H1 (cell line): ENCODE results near the gene QPCT. TPM values are rescaled to one million over a fixed set of nuclear protein-coding genes. Genes with fewer than 3 reads are reported as not detected.

Source experiments
- CTCF ChIA-PET: fragments of 300-600 bp; sonication (Branson Sonifier 250); formaldehyde crosslinking; loops from one replicate; lab custom pipeline; 2021; ENCODE audit not compliant: partially characterized antibody; lab: Charles Lee
- POLR2A ChIA-PET: fragments of 300-600 bp; sonication (Branson Sonifier 250); formaldehyde crosslinking; loops from one replicate; lab custom pipeline; 2021; ENCODE audit warnings: inconsistent platforms; ENCODE audit not compliant: partially characterized antibody; lab: Charles Lee
- DNase-seq, 2 experiments: peaks; one replicate each; pipeline versions ENCODE4 v3.0.0 to v3.0.0-alpha.2; 2010 to 2022; ENCODE audit warnings: low spot score in 2 of 2, low read depth in 1 of 2, mixed read lengths in 1 of 2
- FAIRE-seq: peaks from 2 replicates; lab custom pipeline; 2011; peaks lifted over from hg19 to GRCh38; lab: Jason Lieb, UNC
- H2AFZ ChIP-seq: 2 replicates; pipeline ENCODE4 v1.8.1; 2012; ENCODE audit warnings: low read length, inconsistent platforms
- H2AK5ac ChIP-seq: 2 replicates; pipeline ENCODE4 v1.6.1; 2013; ENCODE audit warnings: low read depth, low read length
- H2BK120ac ChIP-seq: replicated peaks from 2 replicates; pipeline ENCODE3; 2013; ENCODE audit warnings: low read depth, low read length, inconsistent platforms
- H2BK12ac ChIP-seq: 2 replicates; pipeline ENCODE4 v1.6.1; 2013; ENCODE audit warnings: low read depth, low read length
- H2BK15ac ChIP-seq: 2 replicates; pipeline ENCODE4 v1.6.1; 2013; ENCODE audit warnings: low read length
- H2BK20ac ChIP-seq: 2 replicates; pipeline ENCODE4 v1.6.1; 2013; ENCODE audit warnings: low read length
- H2BK5ac ChIP-seq: 2 replicates; pipeline ENCODE4 v1.6.1; 2013; ENCODE audit warnings: low read depth, low read length
- H3K14ac ChIP-seq: 2 replicates; pipeline ENCODE4 v1.6.1; 2013; ENCODE audit warnings: inconsistent platforms; ENCODE audit not compliant: insufficient read length
- H3K18ac ChIP-seq: 2 replicates; pipeline ENCODE4 v1.6.1; 2013; ENCODE audit warnings: low read length; ENCODE audit errors: extremely low read depth
- H3K23ac ChIP-seq: 2 replicates; pipeline ENCODE4 v1.6.1; 2013; ENCODE audit warnings: inconsistent platforms; ENCODE audit not compliant: insufficient read length
- H3K23me2 ChIP-seq: 2 replicates; pipeline ENCODE4 v1.6.1; 2013; ENCODE audit warnings: low read depth, low read length
- H3K27ac ChIP-seq: 2 replicates; pipeline ENCODE4 v1.6.1; 2011; ENCODE audit warnings: low read depth, low read length, inconsistent platforms
- H3K27me3 ChIP-seq, 4 experiments: replicated peaks in 1 of 4; 1 replicate in 1 of 4; 2 replicates in 3 of 4; pipeline versions ENCODE4 v1.6.1 to v1.8.1; 2011 to 2013; ENCODE audit warnings: low read length in 3 of 4, mild to moderate bottlenecking in 3 of 4, inconsistent platforms in 2 of 4, mixed read lengths in 2 of 4, moderate library complexity in 1 of 4; ENCODE audit not compliant: control insufficient read depth in 3 of 4, insufficient read depth in 3 of 4; ENCODE audit errors: extremely low read depth in 1 of 4
- H3K36me3 ChIP-seq, 4 experiments: 2 replicates each; pipeline versions ENCODE4 v1.6.1 to v1.8.1; 2011 to 2013; ENCODE audit warnings: mild to moderate bottlenecking in 4 of 4, low read length in 3 of 4, moderate library complexity in 2 of 4, control low read depth in 1 of 4, inconsistent platforms in 1 of 4; ENCODE audit not compliant: insufficient read depth in 4 of 4, control insufficient read depth in 2 of 4
- H3K4ac ChIP-seq: replicated peaks from 2 replicates; pipeline ENCODE3; 2013; ENCODE audit warnings: low read length, low read depth, mixed read lengths, inconsistent platforms; ENCODE audit not compliant: insufficient read length
- H3K4me1 ChIP-seq, 4 experiments: replicated peaks in 1 of 4; 1 replicate in 1 of 4; 2 replicates in 3 of 4; pipeline versions ENCODE4 v1.6.1 to v1.8.1; 2011 to 2013; ENCODE audit warnings: low read length in 3 of 4, inconsistent platforms in 2 of 4, mixed read lengths in 1 of 4; ENCODE audit not compliant: insufficient read depth in 4 of 4, control insufficient read depth in 3 of 4
- H3K4me2 ChIP-seq, 2 experiments: 2 replicates each; pipeline versions ENCODE4 v1.6.1 to v1.8.1; 2011 to 2013; ENCODE audit warnings: low read depth in 2 of 2, low read length in 2 of 2, control low read depth in 1 of 2, inconsistent platforms in 1 of 2, mild to moderate bottlenecking in 1 of 2; ENCODE audit not compliant: insufficient read depth in 1 of 2
- H3K4me3 ChIP-seq, 4 experiments: fragments of 200-600, 300-600 bp in 1 of 4; sonication (generic), shearing (Covaris generic), sonication (Bioruptor Twin) in 1 of 4; 2 replicates each; pipeline versions ENCODE4 v1.5.1 to v1.8.1; 2011 to 2016; ENCODE audit warnings: low read length in 4 of 4, low read depth in 3 of 4, control low read depth in 2 of 4, inconsistent platforms in 2 of 4, mild to moderate bottlenecking in 2 of 4, mixed read lengths in 1 of 4, moderate library complexity in 1 of 4; ENCODE audit not compliant: insufficient read depth in 2 of 4; ENCODE audit errors: extremely low read depth in 1 of 4
- H3K56ac ChIP-seq: replicated peaks from 2 replicates; pipeline ENCODE3; 2013; ENCODE audit warnings: low read depth, mild to moderate bottlenecking, mixed read lengths, low read length, inconsistent platforms; ENCODE audit not compliant: insufficient read length
- H3K79me1 ChIP-seq: 2 replicates; pipeline ENCODE4 v1.6.1; 2013; ENCODE audit warnings: low read depth, low read length, control low read depth
- H3K79me2 ChIP-seq, 2 experiments: 2 replicates each; pipeline versions ENCODE4 v1.6.1 to v1.8.1; 2012 to 2013; ENCODE audit warnings: low read length in 2 of 2, mild to moderate bottlenecking in 2 of 2, inconsistent platforms in 1 of 2; ENCODE audit not compliant: insufficient read depth in 2 of 2, control insufficient read depth in 1 of 2
- H3K9ac ChIP-seq, 4 experiments: replicated peaks in 1 of 4; 1 replicate in 1 of 4; 2 replicates in 3 of 4; pipeline versions ENCODE4 v1.6.1 to v1.8.1; 2011 to 2013; ENCODE audit warnings: low read depth in 3 of 4, low read length in 3 of 4, control low read depth in 2 of 4, mild to moderate bottlenecking in 2 of 4, moderate library complexity in 2 of 4, inconsistent platforms in 1 of 4; ENCODE audit errors: extremely low read depth in 1 of 4
- H3K9me3 ChIP-seq, 2 experiments: 2 replicates each; pipeline versions ENCODE4 v1.6.1 to v1.8.1; 2012 to 2013; ENCODE audit warnings: mild to moderate bottlenecking in 2 of 2, moderate library complexity in 2 of 2, control low read depth in 1 of 2, inconsistent platforms in 1 of 2, low read depth in 1 of 2, low read length in 1 of 2, mixed read lengths in 1 of 2; ENCODE audit not compliant: insufficient read depth in 2 of 2
- H4K20me1 ChIP-seq, 2 experiments: replicated peaks in 1 of 2; 2 replicates each; pipeline versions ENCODE3 to v1.8.1; 2011 to 2013; ENCODE audit warnings: inconsistent platforms in 2 of 2, low read length in 2 of 2, mild to moderate bottlenecking in 1 of 2; ENCODE audit not compliant: insufficient read depth in 2 of 2, control insufficient read depth in 1 of 2
- H4K5ac ChIP-seq: 2 replicates; pipeline ENCODE4 v1.6.1; 2013; ENCODE audit warnings: low read length, low read depth, mixed read lengths, inconsistent platforms; ENCODE audit not compliant: insufficient read length
- H4K8ac ChIP-seq: 2 replicates; pipeline ENCODE4 v1.8.0; 2013; ENCODE audit warnings: mild to moderate bottlenecking, moderate library complexity, low read length, inconsistent platforms; ENCODE audit not compliant: insufficient read depth; ENCODE audit errors: extremely low read depth
- H4K91ac ChIP-seq: replicated peaks from 2 replicates; pipeline ENCODE3; 2013; ENCODE audit warnings: low read length, mixed read lengths, inconsistent platforms; ENCODE audit not compliant: insufficient read length
- SP1 ChIP-seq: IDR thresholded peaks from 2 replicates; pipeline ENCODE4 v1.6.1; 2011; ENCODE audit warnings: low read depth, low read length
- ZNF274 ChIP-seq: IDR thresholded peaks from 2 replicates; pipeline ENCODE4 v1.7.0; 2012; ENCODE audit warnings: low read length, borderline replicate concordance; ENCODE audit errors: extremely low read depth
- WGBS, 2 experiments: shearing (Covaris generic) in 1 of 2; methylation state at CpG; one replicate each; pipeline versions ENCODE4 v1.1.6 to v1.1.7; 2013 to 2015; ENCODE audit warnings: low lambda C conversion rate in 2 of 2, mixed read lengths in 2 of 2, inconsistent platforms in 1 of 2, low coverage in 1 of 2, missing lambda C conversion rate in 1 of 2; ENCODE audit not compliant: insufficient replicate concordance in 2 of 2, insufficient coverage in 1 of 2, insufficient read length in 1 of 2; ENCODE audit errors: extremely low coverage in 1 of 2, missing lambda C conversion rate in 1 of 2; 5-methylcytosine and 5-hydroxymethylcytosine counted together
- polyA plus RNA-seq, 7 experiments: library from polyadenylated mRNA; depleted of rRNA in 3 of 7; stranded (reverse) in 5 of 7; unstranded in 2 of 7; fragments of >200 nt in 5 of 7; fragments of 200-250 nt in 2 of 7; gene quantifications; 1 replicate in 5 of 7; 2 replicates in 1 of 7; 4 replicates in 1 of 7; pipeline versions ENCODE4 v1.2.1 to v1.2.3, GENCODE V29; 2011 to 2013; ENCODE audit warnings: missing spikeins in 2 of 7, mixed read lengths in 2 of 7
- total RNA-seq: library from RNA; stranded (reverse); fragmentation: NEBNext Ultra II Directional; extraction: Animal tissue kit (Norgen Biotek cat#: 25700); gene quantifications from 2 replicates; pipeline ENCODE4 v1.2.1, GENCODE V29; 2021

Gene QPCT
- total and polyA plus RNA-seq, 2 of the 8 experiments (the other 6 are each of a cell fraction or from before 2014, with no cell fraction given), result 4.0 to 4.3 TPM

GRCh38 chr2:37342591-37343220 is 1.7 kb upstream of the QPCT start:
- ChIA-PET POLR2A (interaction anchor here (1.1 to 1.2 kb wide), 2 partner anchors 18 to 35 kb away, joined by 3 to 4 read pairs; no protein-coding TSS in a partner anchor), CTCF (interaction anchor here (0.6 to 1.8 kb wide), 11 partner anchors 12 to 534 kb away, joined by 3 to 9 read pairs (median 4); partner anchors contain the start of gene PRKD3)
- Histone ChIP-seq H3K36me3 (no peaks in the 10 kb centered on the region), H2BK12ac (no peak overlapping the region), H4K8ac (no peak overlapping the region), H4K91ac (no peak overlapping the region), H3K9ac (no peak overlapping the region), H3K79me2 (no peaks in the 10 kb centered on the region), H3K23ac (no peak overlapping the region), H3K79me1 (no peaks in the 10 kb centered on the region), H4K5ac (no peak overlapping the region), H2AFZ (no peak overlapping the region), H3K18ac (no peak overlapping the region), H3K27me3 (peaks cover 0 to 11% (median 6%) of the 10 kb centered on the region in 4 experiments; a peak in 4 of 7 replicates), H3K4me3 (no peak overlapping the region), H2BK5ac (no peak overlapping the region), H2BK15ac (no peak overlapping the region), H2BK120ac (no peak overlapping the region), H3K14ac (no peak overlapping the region), H3K56ac (no peak overlapping the region), H3K4me1 (peaks cover 0 to 4% (median 0%) of the 10 kb centered on the region in 4 experiments; a peak in 2 of 7 replicates), H3K4ac (no peak overlapping the region), H3K4me2 (no peak overlapping the region), H3K9me3 (no peaks in the 10 kb centered on the region), H2AK5ac (no peak overlapping the region), H4K20me1 (no peaks in the 10 kb centered on the region), H3K27ac (no peak overlapping the region), H3K23me2 (no peaks in the 10 kb centered on the region; the same call in 1 of the 2 replicates), H2BK20ac (no peak overlapping the region)
- 86% methylated on average over 7 of the region's 7 CpGs; no CpG with 5 or more reads in 1 of the 2 experiments for WGBS, 2 experiments
- TF ChIP-seq ZNF274, result no peak
- TF ChIP-seq SP1, result no peak
- no peak for FAIRE-seq
- no peak for DNase-seq
